K562 (cell line): Measurements from ENCODE around the gene PIH1D1. TPM values are rescaled to one million over a fixed set of nuclear protein-coding genes. Genes with fewer than 3 reads are reported as not detected.
A peak's percentile ranks its signal among the peaks of the same experiment; 100 is the strongest.

Source experiments
- AFF1 ChIP-seq, 2 experiments: fragments of 450-650 bp; IDR thresholded peaks; 2 replicates each; pipeline ENCODE4 v1.6.1; 2018; ENCODE audit warnings: mild to moderate bottlenecking in 2 of 2, low read depth in 1 of 2; ENCODE audit not compliant: partially characterized antibody in 2 of 2
- C11orf30 ChIP-seq: fragments of 450-650 bp; IDR thresholded peaks from 2 replicates; pipeline ENCODE4 v1.6.1; 2016; ENCODE audit warnings: low read depth, mild to moderate bottlenecking
- MYBL2 ChIP-seq, 2 experiments: fragments of 450-650 bp in 1 of 2; sonication (generic) in 1 of 2; formaldehyde crosslinking in 1 of 2; IDR thresholded peaks; 2 replicates each; pipeline versions ENCODE4 v1.6.1 to v1.8.1; 2017 to 2022; ENCODE audit warnings: borderline replicate concordance in 1 of 2, inconsistent platforms in 1 of 2, low read depth in 1 of 2, mild to moderate bottlenecking in 1 of 2, missing genetic modification reagents in 1 of 2, moderate library complexity in 1 of 2
- NFATC3 ChIP-seq: fragments of 450-650 bp; IDR thresholded peaks from 2 replicates; pipeline ENCODE4 v1.6.1; 2017; ENCODE audit warnings: mild to moderate bottlenecking
- TAF9B ChIP-seq: fragments of 450-650 bp; IDR thresholded peaks from 2 replicates; pipeline ENCODE4 v1.6.1; 2018; ENCODE audit warnings: mild to moderate bottlenecking; ENCODE audit not compliant: partially characterized antibody
- polyA plus RNA-seq, 8 experiments: library from polyadenylated mRNA; depleted of rRNA in 4 of 8; stranded (reverse) in 5 of 8; unstranded in 3 of 8; fragments of >200 nt; fragmentation: Nextera tagmentation in 2 of 8; fragmentation: Illumina TruSeq in 1 of 8; extraction: Ambion mirVana in 2 of 8; extraction: Trizol in 1 of 8; gene quantifications; 2 replicates each; pipeline versions ENCODE4 v1.2.1 to v1.2.3, GENCODE V29; 2011 to 2014; ENCODE audit warnings: inconsistent platforms in 1 of 8, missing spikeins in 1 of 8
- total RNA-seq, 7 experiments: library from RNA; depleted of rRNA in 6 of 7; stranded (reverse); fragments of >200 nt in 6 of 7; fragmentation: Illumina TruSeq in 2 of 7; extraction: Trizol in 2 of 7; gene quantifications; 2 replicates each; pipeline versions ENCODE4 v1.2.1 to v1.2.3, GENCODE V29; 2011 to 2021; ENCODE audit warnings: low replicate concordance in 1 of 7
- TF ChIP-seq, protein P1 (sequence below), 2 experiments: fragments of 450-650 bp in 1 of 2; IDR thresholded peaks; 2 replicates each; pipeline ENCODE4 v1.6.1; 2011 to 2017; ENCODE audit warnings: low read depth in 2 of 2, antibody characterized with exemption in 1 of 2, borderline replicate concordance in 1 of 2, low read length in 1 of 2, mild to moderate bottlenecking in 1 of 2, mixed read lengths in 1 of 2; ENCODE audit not compliant: control insufficient read depth in 1 of 2
- TF ChIP-seq, protein P2 (sequence below): IDR thresholded peaks from 2 replicates; pipeline ENCODE4 v1.6.1; 2011; ENCODE audit warnings: borderline replicate concordance, low read depth, mild to moderate bottlenecking, moderate library complexity, low read length; ENCODE audit not compliant: insufficient read depth, poor library complexity, severe bottlenecking
- TF ChIP-seq, protein P3 (sequence below): fragments of 450-650 bp; formaldehyde crosslinking; IDR thresholded peaks from 2 replicates; pipeline ENCODE4 v1.4.0; 2020; ENCODE audit warnings: mild to moderate bottlenecking, moderate library complexity
- TF ChIP-seq, protein P4 (sequence below), 3 experiments: IDR thresholded peaks in 2 of 3; conservative IDR thresholded peaks in 1 of 3; 2 replicates each; pipeline ENCODE4 v1.5.1; 2011 to 2012; ENCODE audit warnings: low read length in 3 of 3, mild to moderate bottlenecking in 3 of 3, control low read depth in 2 of 3, improper control_type of control experiment in 1 of 3, inconsistent platforms in 1 of 3, low read depth in 1 of 3, mixed read lengths in 1 of 3, moderate library complexity in 1 of 3; ENCODE audit not compliant: insufficient read depth in 2 of 3

Gene PIH1D1
- total and polyA plus RNA-seq, 9 of the 15 experiments (the other 6 are each of a cell fraction or from before 2014, with no cell fraction given) = 26.5 to 224 (median 137) TPM

GRCh38 chr19:49443366-49444099 lies 8.1 kb downstream of the PIH1D1 start (continued):
- TF ChIP-seq AFF1 (IDR thresholded peaks at IDR 0.05; ENCODE audit: low read depth in 1 of 2, partially characterized antibody in 2 of 2) (peak; percentile 90 to 100), C11orf30 (no peak), NFATC3 (no peak), TAF9B (no peak), MYBL2 (IDR thresholded peaks at IDR 0.05; ENCODE audit: low read depth) (no peak), MYBL2 (CRISPR knock-in tag; IDR thresholded peaks at IDR 0.05; ENCODE audit: borderline replicate concordance) (no peak)
- TF ChIP-seq, protein P1, sequence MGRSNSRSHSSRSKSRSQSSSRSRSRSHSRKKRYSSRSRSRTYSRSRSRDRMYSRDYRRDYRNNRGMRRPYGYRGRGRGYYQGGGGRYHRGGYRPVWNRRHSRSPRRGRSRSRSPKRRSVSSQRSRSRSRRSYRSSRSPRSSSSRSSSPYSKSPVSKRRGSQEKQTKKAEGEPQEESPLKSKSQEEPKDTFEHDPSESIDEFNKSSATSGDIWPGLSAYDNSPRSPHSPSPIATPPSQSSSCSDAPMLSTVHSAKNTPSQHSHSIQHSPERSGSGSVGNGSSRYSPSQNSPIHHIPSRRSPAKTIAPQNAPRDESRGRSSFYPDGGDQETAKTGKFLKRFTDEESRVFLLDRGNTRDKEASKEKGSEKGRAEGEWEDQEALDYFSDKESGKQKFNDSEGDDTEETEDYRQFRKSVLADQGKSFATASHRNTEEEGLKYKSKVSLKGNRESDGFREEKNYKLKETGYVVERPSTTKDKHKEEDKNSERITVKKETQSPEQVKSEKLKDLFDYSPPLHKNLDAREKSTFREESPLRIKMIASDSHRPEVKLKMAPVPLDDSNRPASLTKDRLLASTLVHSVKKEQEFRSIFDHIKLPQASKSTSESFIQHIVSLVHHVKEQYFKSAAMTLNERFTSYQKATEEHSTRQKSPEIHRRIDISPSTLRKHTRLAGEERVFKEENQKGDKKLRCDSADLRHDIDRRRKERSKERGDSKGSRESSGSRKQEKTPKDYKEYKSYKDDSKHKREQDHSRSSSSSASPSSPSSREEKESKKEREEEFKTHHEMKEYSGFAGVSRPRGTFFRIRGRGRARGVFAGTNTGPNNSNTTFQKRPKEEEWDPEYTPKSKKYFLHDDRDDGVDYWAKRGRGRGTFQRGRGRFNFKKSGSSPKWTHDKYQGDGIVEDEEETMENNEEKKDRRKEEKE (IDR thresholded peaks at IDR 0.05; ENCODE audit: borderline replicate concordance in 1 of 2, control insufficient read depth in 1 of 2, low read depth in 2 of 2, low read length in 1 of 2) = peak in 1 of 2 experiments; percentile 65; a peak in 1 of 4 replicates
- TF ChIP-seq, protein P2, sequence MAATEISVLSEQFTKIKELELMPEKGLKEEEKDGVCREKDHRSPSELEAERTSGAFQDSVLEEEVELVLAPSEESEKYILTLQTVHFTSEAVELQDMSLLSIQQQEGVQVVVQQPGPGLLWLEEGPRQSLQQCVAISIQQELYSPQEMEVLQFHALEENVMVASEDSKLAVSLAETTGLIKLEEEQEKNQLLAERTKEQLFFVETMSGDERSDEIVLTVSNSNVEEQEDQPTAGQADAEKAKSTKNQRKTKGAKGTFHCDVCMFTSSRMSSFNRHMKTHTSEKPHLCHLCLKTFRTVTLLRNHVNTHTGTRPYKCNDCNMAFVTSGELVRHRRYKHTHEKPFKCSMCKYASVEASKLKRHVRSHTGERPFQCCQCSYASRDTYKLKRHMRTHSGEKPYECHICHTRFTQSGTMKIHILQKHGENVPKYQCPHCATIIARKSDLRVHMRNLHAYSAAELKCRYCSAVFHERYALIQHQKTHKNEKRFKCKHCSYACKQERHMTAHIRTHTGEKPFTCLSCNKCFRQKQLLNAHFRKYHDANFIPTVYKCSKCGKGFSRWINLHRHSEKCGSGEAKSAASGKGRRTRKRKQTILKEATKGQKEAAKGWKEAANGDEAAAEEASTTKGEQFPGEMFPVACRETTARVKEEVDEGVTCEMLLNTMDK = peak; percentile 88
- TF ChIP-seq, protein P3, sequence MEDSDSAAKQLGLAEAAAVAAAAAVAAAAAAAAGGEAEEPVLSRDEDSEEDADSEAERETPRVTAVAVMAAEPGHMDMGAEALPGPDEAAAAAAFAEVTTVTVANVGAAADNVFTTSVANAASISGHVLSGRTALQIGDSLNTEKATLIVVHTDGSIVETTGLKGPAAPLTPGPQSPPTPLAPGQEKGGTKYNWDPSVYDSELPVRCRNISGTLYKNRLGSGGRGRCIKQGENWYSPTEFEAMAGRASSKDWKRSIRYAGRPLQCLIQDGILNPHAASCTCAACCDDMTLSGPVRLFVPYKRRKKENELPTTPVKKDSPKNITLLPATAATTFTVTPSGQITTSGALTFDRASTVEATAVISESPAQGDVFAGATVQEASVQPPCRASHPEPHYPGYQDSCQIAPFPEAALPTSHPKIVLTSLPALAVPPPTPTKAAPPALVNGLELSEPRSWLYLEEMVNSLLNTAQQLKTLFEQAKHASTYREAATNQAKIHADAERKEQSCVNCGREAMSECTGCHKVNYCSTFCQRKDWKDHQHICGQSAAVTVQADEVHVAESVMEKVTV (CRISPR knock-in tag) = peak; percentile 46; the same call in 1 of the 2 replicates
- TF ChIP-seq, protein P4, sequence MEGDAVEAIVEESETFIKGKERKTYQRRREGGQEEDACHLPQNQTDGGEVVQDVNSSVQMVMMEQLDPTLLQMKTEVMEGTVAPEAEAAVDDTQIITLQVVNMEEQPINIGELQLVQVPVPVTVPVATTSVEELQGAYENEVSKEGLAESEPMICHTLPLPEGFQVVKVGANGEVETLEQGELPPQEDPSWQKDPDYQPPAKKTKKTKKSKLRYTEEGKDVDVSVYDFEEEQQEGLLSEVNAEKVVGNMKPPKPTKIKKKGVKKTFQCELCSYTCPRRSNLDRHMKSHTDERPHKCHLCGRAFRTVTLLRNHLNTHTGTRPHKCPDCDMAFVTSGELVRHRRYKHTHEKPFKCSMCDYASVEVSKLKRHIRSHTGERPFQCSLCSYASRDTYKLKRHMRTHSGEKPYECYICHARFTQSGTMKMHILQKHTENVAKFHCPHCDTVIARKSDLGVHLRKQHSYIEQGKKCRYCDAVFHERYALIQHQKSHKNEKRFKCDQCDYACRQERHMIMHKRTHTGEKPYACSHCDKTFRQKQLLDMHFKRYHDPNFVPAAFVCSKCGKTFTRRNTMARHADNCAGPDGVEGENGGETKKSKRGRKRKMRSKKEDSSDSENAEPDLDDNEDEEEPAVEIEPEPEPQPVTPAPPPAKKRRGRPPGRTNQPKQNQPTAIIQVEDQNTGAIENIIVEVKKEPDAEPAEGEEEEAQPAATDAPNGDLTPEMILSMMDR (IDR thresholded peaks at IDR 0.05 in 2 of 3, conservative IDR thresholded peaks at IDR 0.05 in 1 of 3; ENCODE audit: insufficient read depth in 2 of 3, low read depth in 1 of 3, low read length in 3 of 3) = peak; percentile 86 to 94 (median 88)
